Measurements from ENCODE around the gene REV1. TPM values are rescaled to one million over a fixed set of nuclear protein-coding genes. Genes with fewer than 3 reads are reported as not detected.
A peak's percentile ranks its signal among the peaks of the same experiment; 100 is the strongest.

REV1 gene
- total RNA-seq, 4 donors from 2014 or later = 82.6 to 89.5 (median 85.3) TPM

DNA sequence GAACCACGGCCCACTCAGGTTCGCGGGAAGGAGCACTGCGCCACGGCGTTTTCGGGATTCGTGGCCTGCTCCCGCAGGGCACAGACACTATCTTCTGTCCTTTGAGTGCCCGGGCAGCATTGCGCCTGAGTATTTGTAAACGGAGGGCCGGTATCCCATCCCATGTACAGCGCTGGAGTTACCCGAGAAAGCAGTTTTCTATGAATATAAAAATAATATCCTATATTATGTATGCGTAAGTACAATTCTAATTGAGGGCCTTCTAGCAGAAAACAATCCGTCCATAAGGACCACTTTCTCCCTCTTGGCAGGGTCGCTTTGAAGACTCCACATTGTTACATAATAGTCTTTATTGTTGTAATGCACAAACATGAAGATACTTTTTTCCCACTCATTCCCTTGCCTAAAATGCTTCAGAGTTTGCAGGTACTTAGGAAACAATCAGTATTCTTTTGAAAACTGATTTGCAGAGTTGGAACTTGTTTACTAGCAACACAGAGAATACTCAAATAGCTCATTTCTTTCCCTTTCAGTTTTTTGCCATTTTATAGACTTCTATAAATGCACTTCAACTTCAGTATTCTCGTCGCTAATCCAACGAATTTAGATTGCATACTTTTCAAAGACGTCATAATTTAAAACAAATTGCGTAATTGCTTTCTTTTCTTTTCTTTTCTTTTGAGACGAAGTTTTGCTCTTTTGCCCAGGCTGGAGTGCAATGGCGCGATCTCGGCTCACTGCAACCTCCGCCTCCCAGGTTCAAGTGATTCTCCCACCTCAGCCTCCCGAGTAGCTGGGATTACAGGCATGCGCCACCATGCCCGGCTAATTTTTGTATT lies 1.0 kb upstream of the REV1 start:
- no peak for DNase-seq
- Histone ChIP-seq H3K27me3 (no peaks in the 10 kb centered on the region), H3K9me3 (no peaks in the 10 kb centered on the region), H3K4me1 (peaks cover 0 to 18% (median 0%) of the 10 kb centered on the region in 4 donors), H3K36me3 (no peaks in the 10 kb centered on the region), H3K4me3 (peak overlapping the region; percentile 98 to 100 (median 99)), H3K27ac (peak overlapping the region; percentile 95 to 100 (median 100))
- TF ChIP-seq, protein P1, sequence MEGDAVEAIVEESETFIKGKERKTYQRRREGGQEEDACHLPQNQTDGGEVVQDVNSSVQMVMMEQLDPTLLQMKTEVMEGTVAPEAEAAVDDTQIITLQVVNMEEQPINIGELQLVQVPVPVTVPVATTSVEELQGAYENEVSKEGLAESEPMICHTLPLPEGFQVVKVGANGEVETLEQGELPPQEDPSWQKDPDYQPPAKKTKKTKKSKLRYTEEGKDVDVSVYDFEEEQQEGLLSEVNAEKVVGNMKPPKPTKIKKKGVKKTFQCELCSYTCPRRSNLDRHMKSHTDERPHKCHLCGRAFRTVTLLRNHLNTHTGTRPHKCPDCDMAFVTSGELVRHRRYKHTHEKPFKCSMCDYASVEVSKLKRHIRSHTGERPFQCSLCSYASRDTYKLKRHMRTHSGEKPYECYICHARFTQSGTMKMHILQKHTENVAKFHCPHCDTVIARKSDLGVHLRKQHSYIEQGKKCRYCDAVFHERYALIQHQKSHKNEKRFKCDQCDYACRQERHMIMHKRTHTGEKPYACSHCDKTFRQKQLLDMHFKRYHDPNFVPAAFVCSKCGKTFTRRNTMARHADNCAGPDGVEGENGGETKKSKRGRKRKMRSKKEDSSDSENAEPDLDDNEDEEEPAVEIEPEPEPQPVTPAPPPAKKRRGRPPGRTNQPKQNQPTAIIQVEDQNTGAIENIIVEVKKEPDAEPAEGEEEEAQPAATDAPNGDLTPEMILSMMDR (IDR thresholded peaks at IDR 0.05) = no peak
- no peak for TF ChIP-seq POLR2A (IDR thresholded peaks at IDR 0.05)

DNA sequence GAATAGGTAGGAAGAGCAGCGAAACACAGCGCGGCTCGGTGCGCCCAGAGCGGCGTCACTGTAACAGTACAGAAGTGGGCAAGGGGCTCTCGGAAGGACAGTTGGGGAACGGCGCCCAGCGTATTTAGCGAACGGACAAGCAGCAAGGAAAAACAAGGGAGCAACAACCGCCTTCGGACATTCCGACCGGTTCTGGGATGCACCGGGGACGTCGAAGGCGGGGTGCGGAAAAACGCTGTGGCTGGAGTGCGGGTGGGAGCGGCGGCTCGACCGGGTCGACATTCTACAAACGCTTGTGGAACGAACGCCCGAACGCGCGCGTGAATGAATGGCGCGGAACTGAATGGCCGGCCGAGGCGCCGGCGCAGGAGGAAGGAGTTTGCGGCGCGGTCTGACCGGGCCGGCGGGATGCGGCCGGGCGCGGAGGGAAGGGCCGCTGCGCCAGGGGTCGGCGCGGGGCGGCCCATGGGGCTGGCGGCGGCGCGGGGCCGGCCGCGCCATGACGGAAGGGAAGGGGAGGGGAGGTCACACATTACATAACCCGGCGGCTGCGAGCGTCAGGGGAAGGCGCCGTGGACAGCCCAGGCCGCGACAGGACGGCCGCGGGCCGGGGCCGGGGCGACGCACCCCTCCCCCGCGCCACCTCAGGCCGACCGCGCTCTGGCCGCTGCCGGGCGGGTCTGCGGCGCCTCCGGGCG lies 605 bp downstream of the REV1 start:
- Histone ChIP-seq H3K9me3 (no peaks in the 10 kb centered on the region), H3K36me3 (no peaks in the 10 kb centered on the region), H3K4me3 (peak overlapping the region; percentile 98 to 100 (median 99)), H3K27me3 (no peaks in the 10 kb centered on the region), H3K4me1 (peaks cover 0 to 23% (median 2%) of the 10 kb centered on the region in 4 donors), H3K27ac (peak overlapping the region; percentile 95 to 100 (median 100))
- DNase-seq = peak; percentile 47 to 78 (median 77)
- TF ChIP-seq, protein P1 (IDR thresholded peaks at IDR 0.05) = no peak
- TF ChIP-seq POLR2A (IDR thresholded peaks at IDR 0.05) = no peak

DNA sequence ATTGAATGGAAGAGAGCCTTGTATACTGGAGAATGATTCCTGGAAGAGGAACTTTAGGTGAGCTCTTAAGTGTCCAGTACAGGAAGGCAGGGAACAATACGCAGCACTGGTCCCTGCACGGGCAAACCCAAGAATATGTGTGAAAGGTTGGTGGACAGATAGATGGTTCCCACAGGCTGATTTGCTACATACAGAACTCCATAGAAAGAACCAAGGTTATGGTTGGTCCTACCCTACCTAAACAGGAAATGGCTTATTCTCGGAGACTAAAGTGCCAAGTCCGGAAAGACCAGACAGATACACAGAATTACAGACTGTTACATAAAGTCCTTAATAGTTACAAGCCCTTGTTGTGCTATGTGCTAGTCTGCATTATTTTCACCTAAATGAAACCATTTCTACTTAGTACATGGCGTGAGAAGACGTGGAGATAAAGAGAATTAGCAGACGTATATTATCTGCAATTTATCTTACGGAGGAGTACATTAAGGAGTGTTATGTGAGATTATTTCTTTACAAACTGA lies 1.2 kb downstream of the REV1 start:
- Histone ChIP-seq H3K27ac (peak overlapping the region; percentile 95 to 100 (median 100)), H3K9me3 (no peaks in the 10 kb centered on the region), H3K4me3 (peak overlapping the region; percentile 98 to 100 (median 99)), H3K36me3 (no peaks in the 10 kb centered on the region), H3K27me3 (no peaks in the 10 kb centered on the region), H3K4me1 (peaks cover 0 to 23% (median 2%) of the 10 kb centered on the region in 4 donors)
- DNase-seq = no peak
- TF ChIP-seq POLR2A (IDR thresholded peaks at IDR 0.05) = peak; percentile 41 to 60
- TF ChIP-seq, protein P1 (IDR thresholded peaks at IDR 0.05) = no peak

DNA sequence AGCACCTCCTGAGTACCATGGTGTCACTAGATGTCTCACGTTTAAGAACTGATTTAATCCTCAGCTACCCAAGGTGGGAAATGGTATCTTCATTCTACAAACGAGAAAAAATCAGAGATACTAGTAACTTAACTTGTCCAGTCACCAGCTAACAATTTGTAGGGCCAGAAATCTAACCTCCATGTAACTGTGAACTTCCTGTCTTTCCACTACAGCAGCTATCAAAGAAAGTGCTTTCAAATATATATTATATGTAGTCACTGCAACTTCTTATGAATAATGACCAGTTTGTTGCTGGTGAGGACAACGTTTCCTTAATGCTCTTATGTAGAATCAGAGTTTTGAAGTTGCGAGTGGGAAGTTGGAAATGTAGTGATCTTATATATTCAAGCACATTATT lies 1.9 kb downstream of the REV1 start:
- no peak for DNase-seq
- no peak for TF ChIP-seq POLR2A (IDR thresholded peaks at IDR 0.05)
- Histone ChIP-seq H3K9me3 (no peaks in the 10 kb centered on the region), H3K4me1 (peaks cover 0 to 23% (median 2%) of the 10 kb centered on the region in 4 donors), H3K27me3 (no peaks in the 10 kb centered on the region), H3K4me3 (no peak overlapping the region), H3K27ac (no peak overlapping the region), H3K36me3 (no peaks in the 10 kb centered on the region)

DNA sequence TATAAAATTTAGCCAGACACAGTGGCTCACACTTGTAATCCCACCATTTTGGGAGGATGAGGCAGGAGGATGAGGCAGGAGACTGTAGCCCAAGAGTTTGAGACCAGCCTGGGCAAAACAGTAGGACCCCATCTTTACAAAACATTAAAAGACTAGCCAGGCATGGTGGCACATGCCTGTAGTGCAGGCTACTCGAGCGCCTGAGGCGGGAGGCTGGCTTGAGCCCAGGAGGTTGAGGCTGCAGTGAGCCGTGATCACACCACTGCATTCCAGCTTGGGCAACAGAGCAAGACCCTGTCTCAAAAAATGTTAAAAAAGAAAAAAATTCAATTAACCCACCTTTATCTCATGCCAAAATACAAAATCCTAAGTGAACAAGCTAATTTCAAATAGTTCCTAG lies 4.0 kb downstream of the REV1 start:
- no peaks in the 10 kb centered on the region for H3K27me3 ChIP-seq
- H3K9me3 ChIP-seq = no peaks in the 10 kb centered on the region
- no peak overlapping the region for H3K27ac ChIP-seq
- no peaks in the 10 kb centered on the region for H3K36me3 ChIP-seq
- DNase-seq = no peak
- H3K4me1 ChIP-seq = peaks cover 0 to 33% (median 2%) of the 10 kb centered on the region in 4 donors
- no peak for TF ChIP-seq POLR2A (IDR thresholded peaks at IDR 0.05)
- TF ChIP-seq, protein P1 (IDR thresholded peaks at IDR 0.05) = no peak
- no peak overlapping the region for H3K4me3 ChIP-seq
